WTC11 (cell line): ENCODE results near the gene RANBP3. TPM values are rescaled to one million over a fixed set of nuclear protein-coding genes. Genes with fewer than 3 reads are reported as not detected.

Source experiments
- ATAC-seq: fragments of 200-7000 bp; cut with Tn5 transposase; 2 replicates; pipeline ENCODE4 v1.10.0; 2021; ENCODE audit warnings: mild to moderate bottlenecking, moderate library complexity
- CTCF ChIA-PET: fragments of 300-600 bp; sonication (Branson Sonifier 250); formaldehyde crosslinking; loops from one replicate; lab custom pipeline; 2021; ENCODE audit warnings: antibody characterized with exemption; lab: Charles Lee
- POLR2A ChIA-PET: fragments of 350-600 bp; sonication (Branson Sonifier 250); formaldehyde crosslinking; loops from one replicate; lab custom pipeline; 2021; ENCODE audit warnings: antibody characterized with exemption; lab: Charles Lee
- DNase-seq: peaks from one replicate; pipeline ENCODE4 v3.0.0; 2021; ENCODE audit warnings: low spot score
- H3K27ac Mint-ChIP-seq: 2 replicates; pipeline ENCODE4 v1.8.0; 2021; ENCODE audit warnings: mixed read lengths
- H3K27me3 Mint-ChIP-seq: 2 replicates; pipeline ENCODE4 v1.8.0; 2021; ENCODE audit warnings: low read depth, mild to moderate bottlenecking, moderate library complexity, mixed read lengths
- H3K36me3 Mint-ChIP-seq: 2 replicates; pipeline ENCODE4 v1.8.0; 2021; ENCODE audit warnings: mixed read lengths
- H3K4me1 Mint-ChIP-seq: 2 replicates; pipeline ENCODE4 v1.8.0; 2022; ENCODE audit warnings: mixed read lengths
- H3K4me3 Mint-ChIP-seq: 2 replicates; pipeline ENCODE4 v1.8.0; 2021; ENCODE audit warnings: mild to moderate bottlenecking, moderate library complexity, mixed read lengths
- H3K9me3 Mint-ChIP-seq: 2 replicates; pipeline ENCODE4 v1.8.0; 2021; ENCODE audit warnings: mixed read lengths
- ARID4B ChIP-seq: sonication (generic); formaldehyde crosslinking; IDR thresholded peaks from 2 replicates; pipeline ENCODE4 v1.8.0; 2023; ENCODE audit warnings: missing genetic modification reagents, mild to moderate bottlenecking, borderline replicate concordance
- CDX4 ChIP-seq: fragments of 250-450 bp; sonication (Bioruptor Pico); IDR thresholded peaks from 2 replicates; pipeline ENCODE4 v1.9.0; 2021; ENCODE audit warnings: moderate library complexity, mild to moderate bottlenecking, inconsistent platforms, borderline replicate concordance
- E2F1 ChIP-seq: sonication (generic); formaldehyde crosslinking; IDR thresholded peaks from 2 replicates; pipeline ENCODE4 v1.8.0; 2022; ENCODE audit warnings: mild to moderate bottlenecking, missing genetic modification reagents
- ESRRA ChIP-seq: sonication (generic); formaldehyde crosslinking; IDR thresholded peaks from 2 replicates; pipeline ENCODE4 v1.8.1; 2022; ENCODE audit warnings: mild to moderate bottlenecking, missing genetic modification reagents, borderline replicate concordance
- GTF2I ChIP-seq: fragments of 250-450 bp; sonication (Bioruptor Pico); conservative IDR thresholded peaks from 2 replicates; pipeline ENCODE4 v1.4.0; 2021; ENCODE audit warnings: mild to moderate bottlenecking
- HMGA2 ChIP-seq: fragments of 250-450 bp; sonication (Bioruptor Pico); IDR thresholded peaks from 2 replicates; pipeline ENCODE4 v1.4.0; 2021; ENCODE audit warnings: mild to moderate bottlenecking, moderate library complexity
- IRF1 ChIP-seq: sonication (generic); formaldehyde crosslinking; IDR thresholded peaks from 2 replicates; pipeline ENCODE4 v1.8.0; 2023; ENCODE audit warnings: missing genetic modification reagents
- MLX ChIP-seq: sonication (generic); formaldehyde crosslinking; IDR thresholded peaks from 2 replicates; pipeline ENCODE4 v1.8.1; 2023; ENCODE audit warnings: mild to moderate bottlenecking, missing genetic modification reagents, moderate library complexity
- NFATC4 ChIP-seq: fragments of 250-450 bp; sonication (Bioruptor Pico); IDR thresholded peaks from 2 replicates; pipeline ENCODE4 v1.9.0; 2021; ENCODE audit warnings: mild to moderate bottlenecking
- NFYB ChIP-seq: sonication (generic); formaldehyde crosslinking; conservative IDR thresholded peaks from 2 replicates; pipeline ENCODE4 v1.8.0; 2022; ENCODE audit warnings: low read depth, missing genetic modification reagents
- PREB ChIP-seq: sonication (generic); formaldehyde crosslinking; IDR thresholded peaks from 2 replicates; pipeline ENCODE4 v1.8.1; 2022; ENCODE audit warnings: mild to moderate bottlenecking, missing genetic modification reagents, moderate library complexity, borderline replicate concordance
- RELA ChIP-seq: sonication (generic); formaldehyde crosslinking; IDR thresholded peaks from 2 replicates; pipeline ENCODE4 v1.8.1; 2022; ENCODE audit warnings: missing genetic modification reagents, mild to moderate bottlenecking, borderline replicate concordance
- SMAD3 ChIP-seq: sonication (generic); formaldehyde crosslinking; IDR thresholded peaks from 2 replicates; pipeline ENCODE4 v1.8.0; 2022; ENCODE audit warnings: missing genetic modification reagents, mild to moderate bottlenecking, borderline replicate concordance
- SMAD4 ChIP-seq: sonication (generic); formaldehyde crosslinking; IDR thresholded peaks from 2 replicates; pipeline ENCODE4 v1.8.0; 2022; ENCODE audit warnings: mild to moderate bottlenecking, missing genetic modification reagents
- SOX15 ChIP-seq: fragments of 250-450 bp; sonication (Bioruptor Pico); IDR thresholded peaks from 2 replicates; pipeline ENCODE4 v1.9.0; 2021; ENCODE audit warnings: mild to moderate bottlenecking
- TCF7 ChIP-seq: sonication (generic); formaldehyde crosslinking; IDR thresholded peaks from 2 replicates; pipeline ENCODE4 v1.8.0; 2022; ENCODE audit warnings: mild to moderate bottlenecking, low read depth, missing genetic modification reagents, moderate library complexity
- ZNF121 ChIP-seq: sonication (generic); formaldehyde crosslinking; IDR thresholded peaks from 2 replicates; pipeline ENCODE4 v1.8.0; 2023; ENCODE audit warnings: missing genetic modification reagents
- total RNA-seq: library from RNA; stranded (reverse); gene quantifications from 3 replicates; pipeline ENCODE4 v1.2.3, GENCODE V29; 2021

Gene RANBP3
- total RNA-seq, 1 experiment from 2014 or later: 76.3 TPM

- TF ChIP-seq ZNF121 (CRISPR knock-in tag): no peak
- no peak for TF ChIP-seq SMAD3 (CRISPR knock-in tag)
Measured at GRCh38 chr19:5940260-5941208, 37.4 kb downstream of the RANBP3 start (continued).

- H3K4me3 Mint-ChIP-seq: no peak overlapping the region
- H3K27ac Mint-ChIP-seq: peak overlapping the region; percentile 63; the same call in 1 of the 2 replicates
Measured at GRCh38 chr19:5937550-5937949, 40.4 kb downstream of the RANBP3 start.

GRCh38 chr19:5936292-5936592 is 41.7 kb downstream of the RANBP3 start:
- Mint-ChIP-seq H3K9me3 (no peaks in the 10 kb centered on the region), H3K4me3 (no peak overlapping the region), H3K36me3 (peaks cover 25% of the 10 kb centered on the region), H3K27me3 (no peaks in the 10 kb centered on the region), H3K4me1 (peaks cover 4% of the 10 kb centered on the region; the same call in 1 of the 2 replicates), H3K27ac (no peak overlapping the region)
- ATAC-seq (no peak), DNase-seq (no peak)
- POLR2A ChIA-PET: no interaction called here
- CTCF ChIA-PET: interaction anchor here (0.8 to 2.6 kb wide), 6 partner anchors 11 to 132 kb away, joined by 3 to 12 read pairs (median 6); no protein-coding TSS in a partner anchor
- no peak for TF ChIP-seq NFATC4 (CRISPR knock-in tag)
- no peak for TF ChIP-seq ESRRA
- TF ChIP-seq RELA (CRISPR knock-in tag): no peak
- no peak for TF ChIP-seq SOX15 (CRISPR knock-in tag)
- TF ChIP-seq HMGA2 (CRISPR knock-in tag): no peak
- no peak for TF ChIP-seq SMAD4 (CRISPR knock-in tag)
- no peak for TF ChIP-seq IRF1
- no peak for TF ChIP-seq CDX4 (CRISPR knock-in tag)
- no peak for TF ChIP-seq ARID4B (CRISPR knock-in tag)

More at GRCh38 chr19:5937550-5937949, 40.4 kb downstream of the RANBP3 start:
- no peak for ATAC-seq
- Mint-ChIP-seq H3K36me3 (peaks cover 27% of the 10 kb centered on the region), H3K27me3 (no peaks in the 10 kb centered on the region), H3K4me1 (peaks cover 4% of the 10 kb centered on the region; the same call in 1 of the 2 replicates), H3K9me3 (no peaks in the 10 kb centered on the region)
- TF ChIP-seq GTF2I (CRISPR knock-in tag): no peak
- TF ChIP-seq MLX (CRISPR knock-in tag): no peak
- TF ChIP-seq PREB (CRISPR knock-in tag): no peak
- no peak for TF ChIP-seq SMAD4 (CRISPR knock-in tag)
- no peak for TF ChIP-seq E2F1
- TF ChIP-seq NFYB (CRISPR knock-in tag): no peak
- TF ChIP-seq TCF7 (CRISPR knock-in tag): no peak
- no peak for DNase-seq
- POLR2A ChIA-PET: interaction anchor here (0.7 kb wide), 1 partner anchor 11 kb away, joined by 3 read pairs; no protein-coding TSS in a partner anchor
- CTCF ChIA-PET: interaction anchor here (0.6 to 2.5 kb wide), 4 partner anchors 31 to 845 kb away, joined by 3 to 11 read pairs (median 6); no protein-coding TSS in a partner anchor
